A673 (cell line): ENCODE results near the gene PNPLA2.

ENCODE experiments used
- EZH2 ChIP-seq: fragments of 200-600 bp; sonication (generic); IDR thresholded peaks from 2 replicates; pipeline ENCODE4 v1.6.1; 2017; ENCODE audit warnings: borderline replicate concordance, low read depth, mild to moderate bottlenecking, mixed read lengths, antibody characterized with exemption, low read length; ENCODE audit not compliant: poor library complexity, severe bottlenecking
- TF ChIP-seq, protein P1 (sequence below): fragments of 300-800, 200-600 bp; sonication (generic); conservative IDR thresholded peaks from 2 replicates; pipeline ENCODE4 v1.5.1; 2017; ENCODE audit warnings: low read depth, mild to moderate bottlenecking, antibody characterized with exemption, low read length, moderate library complexity, mixed read lengths

DNA sequence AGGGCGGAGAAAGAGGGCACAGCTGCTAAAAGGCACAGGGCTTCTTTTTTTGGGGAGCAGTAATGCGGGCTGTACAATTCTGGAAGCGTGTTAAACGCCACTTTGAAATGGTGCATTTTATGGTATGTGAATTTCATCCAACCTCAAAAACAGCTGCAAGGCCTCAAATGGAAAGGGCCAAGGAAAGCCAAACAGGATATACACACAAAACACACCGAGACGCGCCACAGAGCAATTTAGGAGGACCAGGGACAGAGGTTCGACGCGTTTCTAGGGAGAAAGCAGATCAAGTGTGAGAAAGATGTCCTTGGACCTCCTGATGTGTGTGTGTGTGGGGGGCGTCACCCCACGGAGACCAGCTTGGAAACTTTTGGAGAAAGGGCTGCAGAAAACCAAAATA is 55.0 kb downstream of the PNPLA2 start:
- TF ChIP-seq, protein P1, sequence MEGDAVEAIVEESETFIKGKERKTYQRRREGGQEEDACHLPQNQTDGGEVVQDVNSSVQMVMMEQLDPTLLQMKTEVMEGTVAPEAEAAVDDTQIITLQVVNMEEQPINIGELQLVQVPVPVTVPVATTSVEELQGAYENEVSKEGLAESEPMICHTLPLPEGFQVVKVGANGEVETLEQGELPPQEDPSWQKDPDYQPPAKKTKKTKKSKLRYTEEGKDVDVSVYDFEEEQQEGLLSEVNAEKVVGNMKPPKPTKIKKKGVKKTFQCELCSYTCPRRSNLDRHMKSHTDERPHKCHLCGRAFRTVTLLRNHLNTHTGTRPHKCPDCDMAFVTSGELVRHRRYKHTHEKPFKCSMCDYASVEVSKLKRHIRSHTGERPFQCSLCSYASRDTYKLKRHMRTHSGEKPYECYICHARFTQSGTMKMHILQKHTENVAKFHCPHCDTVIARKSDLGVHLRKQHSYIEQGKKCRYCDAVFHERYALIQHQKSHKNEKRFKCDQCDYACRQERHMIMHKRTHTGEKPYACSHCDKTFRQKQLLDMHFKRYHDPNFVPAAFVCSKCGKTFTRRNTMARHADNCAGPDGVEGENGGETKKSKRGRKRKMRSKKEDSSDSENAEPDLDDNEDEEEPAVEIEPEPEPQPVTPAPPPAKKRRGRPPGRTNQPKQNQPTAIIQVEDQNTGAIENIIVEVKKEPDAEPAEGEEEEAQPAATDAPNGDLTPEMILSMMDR = no peak
- TF ChIP-seq EZH2 = no peak
